HL-60 (cell line): Measurements from ENCODE around the gene PCDHB1.

Experiments
- DNase-seq, 2 experiments: peaks; one replicate each; pipeline ENCODE4 v3.0.0-alpha.2; 2010 to 2020; ENCODE audit warnings: low read depth in 1 of 2, low spot score in 1 of 2
- H3K27ac ChIP-seq: fragments of 250-450 bp; sonication (Bioruptor Pico); replicated peaks from 2 replicates; pipeline ENCODE4 v1.5.1; 2020; ENCODE audit warnings: mild to moderate bottlenecking, moderate library complexity
- H3K27me3 ChIP-seq: fragments of 250-450 bp; sonication (Bioruptor Pico); 2 replicates; pipeline ENCODE4 v1.5.1; 2021; ENCODE audit warnings: mild to moderate bottlenecking, moderate library complexity; ENCODE audit not compliant: insufficient read depth, poor library complexity, severe bottlenecking
- H3K4me3 ChIP-seq: replicated peaks from 2 replicates; pipeline ENCODE4 v1.5.1; 2011; ENCODE audit warnings: mild to moderate bottlenecking, control low read depth, low read length; ENCODE audit not compliant: insufficient read depth
- CTCF ChIP-seq: IDR thresholded peaks from one replicate; pipeline ENCODE4 v1.5.1; 2011; ENCODE audit warnings: low read length, control low read depth, inconsistent platforms; ENCODE audit not compliant: insufficient read depth
- GABPA ChIP-seq: IDR thresholded peaks from 2 replicates; pipeline ENCODE4 v1.6.1; 2012; ENCODE audit warnings: low read depth
- POLR2AphosphoS5 ChIP-seq: IDR thresholded peaks from 2 replicates; pipeline ENCODE4 v1.6.1; 2012; ENCODE audit warnings: low read depth
- REST ChIP-seq: IDR thresholded peaks from 2 replicates; pipeline ENCODE4 v1.6.1; 2012; ENCODE audit warnings: low read depth; ENCODE audit not compliant: insufficient replicate concordance
- SPI1 ChIP-seq: IDR thresholded peaks from 2 replicates; pipeline ENCODE4 v1.6.1; 2012; ENCODE audit warnings: low read depth, mild to moderate bottlenecking, borderline replicate concordance

PCDHB1 gene

GRCh38 chr5:141041427-141041785 is 9.8 kb upstream of the PCDHB1 start:
- no peaks in the 10 kb centered on the region for H3K27me3 ChIP-seq
- no peak for DNase-seq
- H3K27ac ChIP-seq, result no peak overlapping the region
- TF ChIP-seq CTCF (no peak), REST (no peak), POLR2AphosphoS5 (no peak), SPI1 (no peak), GABPA (no peak)
- H3K4me3 ChIP-seq, result no peak overlapping the region

GRCh38 chr5:141042555-141042954 is 8.6 kb upstream of the PCDHB1 start:
- TF ChIP-seq CTCF, result no peak
- TF ChIP-seq POLR2AphosphoS5, result no peak
- TF ChIP-seq SPI1, result no peak
- no peak for TF ChIP-seq REST
- no peak for TF ChIP-seq GABPA
- Histone ChIP-seq H3K27me3 (no peaks in the 10 kb centered on the region), H3K27ac (no peak overlapping the region), H3K4me3 (no peak overlapping the region)
- DNase-seq, result no peak

GRCh38 chr5:141051521-141051866 is 320 bp downstream of the PCDHB1 start:
- TF ChIP-seq POLR2AphosphoS5 (no peak), GABPA (no peak), SPI1 (no peak), CTCF (no peak), REST (no peak)
- no peak overlapping the region for H3K4me3 ChIP-seq
- H3K27ac ChIP-seq, result no peak overlapping the region
- no peak for DNase-seq
- peaks cover 2% of the 10 kb centered on the region for H3K27me3 ChIP-seq
